Measurements from ENCODE around the gene LIPT2. TPM values are rescaled to one million over a fixed set of nuclear protein-coding genes. Genes with fewer than 3 reads are reported as not detected.
A peak's percentile ranks its signal among the peaks of the same experiment; 100 is the strongest.

The LIPT2 gene
- polyA plus RNA-seq, 1 donor from 2014 or later, result 15.6 TPM

- H3K27me3 Mint-ChIP-seq, result peaks cover 6% of the 10 kb centered on the region
- peak overlapping the region in 1 of 3 donors; percentile 68 for H3K27ac Mint-ChIP-seq
- H3K4me1 Mint-ChIP-seq, result peaks cover 0 to under 1% (median 0%) of the 10 kb centered on the region in 3 donors
- H3K9me3 Mint-ChIP-seq, result peaks cover 3 to 5% (median 4%) of the 10 kb centered on the region in 3 donors
- no peak overlapping the region for H3K4me3 Mint-ChIP-seq
- H3K36me3 Mint-ChIP-seq, result no peaks in the 10 kb centered on the region
Measured at GRCh38 chr11:74444173-74444826, 49.2 kb downstream of the LIPT2 start.

GRCh38 chr11:74443071-74443864, 50.3 kb downstream of the LIPT2 start:
- Mint-ChIP-seq H3K36me3 (peaks cover under 1% of the 10 kb centered on the region), H3K4me1 (no peaks in the 10 kb centered on the region), H3K27ac (peak overlapping the region in 1 of 3 donors; percentile 26)

GRCh38 chr11:74442636-74443035, 50.9 kb downstream of the LIPT2 start:
- H3K27me3 Mint-ChIP-seq, result peaks cover 6% of the 10 kb centered on the region
- H3K4me3 Mint-ChIP-seq, result no peak overlapping the region
- no peaks in the 10 kb centered on the region for H3K4me1 Mint-ChIP-seq
- H3K9me3 Mint-ChIP-seq, result peaks cover 4 to 5% (median 5%) of the 10 kb centered on the region in 3 donors
- peaks cover 2% of the 10 kb centered on the region for H3K36me3 Mint-ChIP-seq
- no peak overlapping the region for H3K27ac Mint-ChIP-seq

More at GRCh38 chr11:74443071-74443864, 50.3 kb downstream of the LIPT2 start:
- H3K27me3 Mint-ChIP-seq, result peaks cover 6% of the 10 kb centered on the region
- H3K4me3 Mint-ChIP-seq, result no peak overlapping the region
- H3K9me3 Mint-ChIP-seq, result peaks cover 4 to 5% (median 4%) of the 10 kb centered on the region in 3 donors

Other genes with a start within 250 kb of the LIPT2 start
- gene P4HA3, start 182.1 kb downstream of the LIPT2 start, polyA plus RNA-seq, result not detected
- 5.2 TPM for gene PGM2L1, start 95.3 kb downstream of the LIPT2 start, polyA plus RNA-seq
- gene KCNE3, start 26.2 kb downstream of the LIPT2 start, polyA plus RNA-seq, result not detected
- gene POLD3, start 98.9 kb upstream of the LIPT2 start, polyA plus RNA-seq, result 14.0 TPM
- gene CHRDL2, start 237.7 kb upstream of the LIPT2 start, polyA plus RNA-seq, result not detected